Thyroid gland (tissue), 4 donors: ENCODE data around the gene OTC.

Experiments
- CTCF ChIP-seq, 6 experiments: fragments of 200-600 bp in 3 of 6; fragments of 450-650 bp in 3 of 6; sonication (generic) in 3 of 6; IDR thresholded peaks; one replicate each; pipeline ENCODE4 v1.5.1; 2016 to 2019; ENCODE audit warnings: antibody characterized with exemption in 6 of 6, mild to moderate bottlenecking in 2 of 6, inconsistent platforms in 1 of 6, moderate library complexity in 1 of 6
- POLR2A ChIP-seq, 2 donors: fragments of 450-650 bp; IDR thresholded peaks; one replicate each; pipeline ENCODE4 v1.6.1; 2017; ENCODE audit warnings: antibody characterized with exemption in 2 of 2, mild to moderate bottlenecking in 2 of 2, moderate library complexity in 1 of 2

GRCh38 chrX:38403834-38404233, 51.4 kb downstream of the OTC start:
- TF ChIP-seq CTCF (IDR thresholded peaks at IDR 0.05) = no peak
- TF ChIP-seq POLR2A (IDR thresholded peaks at IDR 0.05) = no peak
